ENCODE data around the gene GJA4. TPM values are rescaled to one million over a fixed set of nuclear protein-coding genes. Genes with fewer than 3 reads are reported as not detected.

Gene GJA4
- total RNA-seq (22.1 TPM in 2 replicates), polyA plus RNA-seq (175 and 265 TPM in 2 replicates), polyA minus RNA-seq (84.2 and 89.6 TPM in 2 replicates), Bru-seq, nascent RNA (percentile 48 among the genes with signal in this experiment), BruChase-seq, experiment 1, labeled RNA remaining after a 6-hour chase (percentile 47 among the genes with signal in this experiment), BruChase-seq, experiment 2, labeled RNA remaining after a 2-hour chase (percentile 58 among the genes with signal in this experiment)
- polyA plus RNA-seq (2011; cell fraction: cytosol; rRNA removed) = 56.7 and 70.5 TPM in 2 replicates
- polyA plus RNA-seq (2011; cell fraction: nucleus; rRNA removed) = 21.7 and 27.7 TPM in 2 replicates
- polyA plus RNA-seq (2012) = 3.1 and 3.6 TPM in 2 replicates
- polyA minus RNA-seq (2011; cell fraction: cytosol; rRNA and poly(A)+ RNA removed) = not detected
- polyA minus RNA-seq (2011; cell fraction: nucleus; rRNA and poly(A)+ RNA removed) = 15.0 and 19.9 TPM in 2 replicates
- long read RNA-seq, transcript GJA4-201 (2 exons, 1,622 nt) = major isoform, 37 of 45 reads
- long read RNA-seq, partial matches to known transcripts = 4 of 45 reads
- long read RNA-seq, other reads (novel, unspliced or antisense) = 1 of 45 reads

DNA sequence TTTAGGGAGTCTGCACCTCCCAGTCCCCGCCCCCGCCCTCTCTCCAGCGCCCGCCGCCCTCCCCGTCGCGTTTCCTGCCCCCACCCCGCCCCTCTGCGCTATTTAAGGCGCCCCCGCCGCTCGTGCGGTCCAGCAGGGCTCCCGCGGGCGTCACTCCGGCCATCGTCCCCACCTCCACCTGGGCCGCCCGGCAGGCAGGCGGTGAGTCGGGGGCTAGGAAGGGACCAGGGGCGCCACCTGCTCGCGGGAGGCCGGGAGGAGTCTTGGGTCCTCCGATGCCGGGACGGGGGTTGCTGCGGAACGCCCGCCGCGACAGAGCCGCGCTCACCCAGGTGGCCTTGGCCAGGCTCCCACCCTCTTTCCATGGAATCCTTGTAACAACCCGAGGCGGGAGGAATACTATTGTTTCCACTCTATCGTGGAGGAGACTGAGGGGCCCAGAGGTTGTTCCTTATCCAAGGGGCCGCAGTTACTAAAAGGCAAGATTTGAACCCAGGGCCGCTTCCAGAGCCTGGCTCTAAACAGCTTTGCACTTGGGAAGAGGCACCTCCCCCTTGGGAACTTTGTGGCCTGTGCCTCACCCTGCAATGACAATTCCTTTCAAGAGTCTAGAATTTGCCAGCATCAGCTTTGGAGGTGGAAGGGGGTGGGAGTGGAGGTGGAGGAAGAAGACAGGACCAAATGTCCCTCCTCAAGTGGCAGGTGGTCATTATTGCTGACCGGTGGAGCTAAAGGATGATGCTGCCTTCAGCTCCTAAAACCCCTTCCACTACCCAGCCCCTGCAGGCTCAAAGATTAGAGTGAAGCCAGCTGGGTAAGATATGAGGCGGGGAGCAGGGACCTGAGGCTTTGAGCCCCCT, at the start of gene GJA4:
TSS of gene GJA4 (plus strand) at position 132 of the 860 bp plus-strand sequence. CDS start 1,215 bp downstream, outside the sequence.
- TSS peak; percentile 57 for BruUV-seq (replicated peaks)
- Histone ChIP-seq H3K9me3 (replicated peaks; ENCODE audit: control insufficient read depth, insufficient read depth, low read length) (no peaks in the 10 kb centered on the region), H3K27ac (ENCODE audit: insufficient read depth, low read depth, low read length) (no peak within 1 kb of the TSS), H4K20me1 (replicated peaks; ENCODE audit: control insufficient read depth, extremely low read depth, insufficient read depth, low read length) (no peaks in the 10 kb centered on the region), H3K4me1 (ENCODE audit: control insufficient read depth, extremely low read depth, insufficient read depth, low read length) (no peaks in the 10 kb centered on the region), H3K27me3 (ENCODE audit: control insufficient read depth in 2 of 2, insufficient read depth in 2 of 2, low read length in 2 of 2) (peaks cover 34 to 36% of the 10 kb centered on the region in 2 experiments), H3K79me2 (ENCODE audit: control insufficient read depth, insufficient read depth, low read length) (no peaks in the 10 kb centered on the region), H3K9me1 (replicated peaks; ENCODE audit: control insufficient read depth, extremely low read depth, insufficient read depth, low read length) (no peaks in the 10 kb centered on the region), H3K9ac (replicated peaks; ENCODE audit: extremely low read depth, insufficient read depth, low read length) (no peak within 1 kb of the TSS), H3K4me3 (replicated peaks in 1 of 3; ENCODE audit: insufficient read depth in 1 of 3, low read depth in 1 of 3, low read length in 3 of 3) (peak within 1 kb of the TSS in 1 of 3 experiments; percentile 52), H3K36me3 (ENCODE audit: control insufficient read depth in 2 of 2, extremely low read depth in 1 of 2, insufficient read depth in 2 of 2, low read length in 2 of 2) (peaks cover 0 to 15% of the 10 kb centered on the region in 2 experiments), H2AFZ (ENCODE audit: low read depth, low read length) (no peak within 1 kb of the TSS), H3K4me2 (ENCODE audit: insufficient read depth, low read length) (no peak within 1 kb of the TSS)
- dilution Hi-C loops (cut with MboI; ENCODE audit: extremely low pct_ligation_motif_present, low sequenced_read_pairs) (no loop called here), intact Hi-C loops (cut with micrococcal nuclease) (no loop called here)
- peak; percentile 22 for DNase-seq (ENCODE audit: low read depth, low spot score)
- TF ChIP-seq POLR2AphosphoS5 (IDR thresholded peaks at IDR 0.05; ENCODE audit: insufficient read depth, low read depth, low read length) = no peak
- TF ChIP-seq, protein P1, sequence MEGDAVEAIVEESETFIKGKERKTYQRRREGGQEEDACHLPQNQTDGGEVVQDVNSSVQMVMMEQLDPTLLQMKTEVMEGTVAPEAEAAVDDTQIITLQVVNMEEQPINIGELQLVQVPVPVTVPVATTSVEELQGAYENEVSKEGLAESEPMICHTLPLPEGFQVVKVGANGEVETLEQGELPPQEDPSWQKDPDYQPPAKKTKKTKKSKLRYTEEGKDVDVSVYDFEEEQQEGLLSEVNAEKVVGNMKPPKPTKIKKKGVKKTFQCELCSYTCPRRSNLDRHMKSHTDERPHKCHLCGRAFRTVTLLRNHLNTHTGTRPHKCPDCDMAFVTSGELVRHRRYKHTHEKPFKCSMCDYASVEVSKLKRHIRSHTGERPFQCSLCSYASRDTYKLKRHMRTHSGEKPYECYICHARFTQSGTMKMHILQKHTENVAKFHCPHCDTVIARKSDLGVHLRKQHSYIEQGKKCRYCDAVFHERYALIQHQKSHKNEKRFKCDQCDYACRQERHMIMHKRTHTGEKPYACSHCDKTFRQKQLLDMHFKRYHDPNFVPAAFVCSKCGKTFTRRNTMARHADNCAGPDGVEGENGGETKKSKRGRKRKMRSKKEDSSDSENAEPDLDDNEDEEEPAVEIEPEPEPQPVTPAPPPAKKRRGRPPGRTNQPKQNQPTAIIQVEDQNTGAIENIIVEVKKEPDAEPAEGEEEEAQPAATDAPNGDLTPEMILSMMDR (IDR thresholded peaks at IDR 0.05; ENCODE audit: extremely low read depth in 1 of 2, insufficient read depth in 1 of 2, low read depth in 1 of 2, low read length in 2 of 2) = no peak
- no peak for TF ChIP-seq FOS (IDR thresholded peaks at IDR 0.05; ENCODE audit: borderline replicate concordance, insufficient read depth, low read length)
- TF ChIP-seq EZH2 (IDR thresholded peaks at IDR 0.05; ENCODE audit: borderline replicate concordance, low read depth, low read length, severe bottlenecking) = peak; percentile 82
- POLR2A ChIA-PET = no interaction called here
- no peak for FAIRE-seq
- CTCF ChIA-PET = interaction anchor here (0.8 to 2.5 kb wide), 2 partner anchors 59 to 60 kb away, joined by 4 to 9 read pairs; no protein-coding TSS in a partner anchor
